Uterus (tissue), 4 donors: ENCODE data around the gene GABPB2. TPM values are rescaled to one million over a fixed set of nuclear protein-coding genes. Genes with fewer than 3 reads are reported as not detected.

Experiments used
- DNase-seq, 2 donors: peaks; one replicate each; pipeline ENCODE4 v3.0.0-alpha.2; 2019 to 2020
- H3K27ac ChIP-seq, 2 donors: fragments of 200-600 bp; sonication (generic); 1 replicate in 1 of 2; 2 replicates in 1 of 2; pipeline ENCODE4 v1.5.1; 2016 to 2018
- H3K27me3 ChIP-seq, 2 donors: fragments of 200-600 bp; sonication (generic); one replicate each; pipeline ENCODE4 v1.5.1; 2018 to 2019; ENCODE audit warnings: control low read depth in 1 of 2
- H3K36me3 ChIP-seq, 2 donors: fragments of 200-600 bp; sonication (generic); one replicate each; pipeline ENCODE4 v1.5.1; 2019; ENCODE audit warnings: control low read depth in 1 of 2
- H3K4me1 ChIP-seq, 2 donors: fragments of 200-600 bp; sonication (generic); one replicate each; pipeline ENCODE4 v1.5.1; 2018 to 2019; ENCODE audit warnings: control low read depth in 1 of 2
- H3K4me3 ChIP-seq, 2 donors: fragments of 200-600 bp; sonication (generic); 1 replicate in 1 of 2; 2 replicates in 1 of 2; pipeline ENCODE4 v1.5.1; 2018 to 2019; ENCODE audit warnings: mild to moderate bottlenecking in 1 of 2
- H3K9me3 ChIP-seq, 2 donors: fragments of 200-600 bp; sonication (generic); one replicate each; pipeline ENCODE4 v1.5.1; 2019; ENCODE audit warnings: control low read depth in 1 of 2
- POLR2A ChIP-seq, 2 donors: fragments of 450-650 bp; IDR thresholded peaks; one replicate each; pipeline ENCODE4 v1.6.1; 2016; ENCODE audit warnings: antibody characterized with exemption in 2 of 2, mild to moderate bottlenecking in 1 of 2, moderate library complexity in 1 of 2
- intact Hi-C: fragments of 100-400 bp; cut with DNase I; formaldehyde crosslinking; loops from one replicate; pipeline ENCODE4 v1.15.1; 2023; ENCODE audit warnings: low total_unique reads
- total RNA-seq, 4 donors: library from RNA; depleted of rRNA in 3 of 4; stranded (reverse); fragments of >200 nt in 3 of 4; gene quantifications; one replicate each; pipeline versions ENCODE4 v1.1.0 to v1.2.4, GENCODE V29; 2014 to 2023
- TF ChIP-seq, protein P1 (sequence below), 4 experiments: fragments of 200-600 bp in 2 of 4; fragments of 450-650 bp in 2 of 4; sonication (generic) in 2 of 4; IDR thresholded peaks; one replicate each; pipeline ENCODE4 v1.5.1; 2016 to 2019; ENCODE audit warnings: antibody characterized with exemption in 4 of 4, mild to moderate bottlenecking in 2 of 4, moderate library complexity in 1 of 4
- donor health status: DM: yes; HTN: yes; CAD: no.

Gene GABPB2
- total RNA-seq, 4 donors from 2014 or later = 7.4 to 285 (median 21.2) TPM

DNA sequence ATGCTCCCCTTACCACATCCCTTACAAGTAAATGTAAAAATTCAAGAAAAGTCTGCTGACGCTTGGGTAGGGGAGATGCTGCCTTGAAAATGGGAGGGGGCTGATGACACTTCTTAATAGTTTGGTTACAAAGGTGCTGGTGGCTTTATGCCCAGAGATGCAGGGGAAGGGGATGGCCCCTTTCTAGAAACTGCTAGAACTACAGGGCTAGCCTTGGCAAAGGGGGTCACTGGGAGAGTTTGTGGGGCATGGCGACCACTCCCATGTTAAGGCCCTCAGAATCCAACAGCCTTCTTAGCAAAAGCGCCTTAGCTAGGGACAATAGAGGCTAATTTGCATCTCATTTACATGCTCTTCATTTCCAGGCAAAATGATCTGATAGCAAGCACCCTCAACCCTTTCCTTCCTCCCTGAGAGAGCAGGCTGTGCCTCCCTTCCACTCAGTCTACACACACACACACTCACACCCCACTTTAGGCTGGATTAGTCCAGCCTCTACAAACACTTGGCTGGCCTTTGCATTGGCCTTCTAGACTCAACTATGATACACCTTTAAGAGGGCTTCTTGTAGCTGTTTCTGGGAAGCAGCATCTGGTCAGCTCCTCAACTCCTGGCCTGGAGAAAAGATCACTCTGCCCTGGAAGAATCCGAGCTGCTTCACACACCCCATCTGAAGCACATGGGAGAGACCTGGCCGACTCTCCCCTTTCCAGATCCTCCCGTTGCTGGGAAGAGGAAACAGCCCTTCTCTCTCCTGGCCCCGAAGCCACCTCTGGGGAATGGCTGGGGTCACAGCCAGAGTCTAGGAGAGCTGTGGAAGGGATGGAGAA, 74.1 kb downstream of the GABPB2 start:
- DNase-seq = no peak
- no peak for TF ChIP-seq POLR2A (IDR thresholded peaks at IDR 0.05)
- TF ChIP-seq, protein P1, sequence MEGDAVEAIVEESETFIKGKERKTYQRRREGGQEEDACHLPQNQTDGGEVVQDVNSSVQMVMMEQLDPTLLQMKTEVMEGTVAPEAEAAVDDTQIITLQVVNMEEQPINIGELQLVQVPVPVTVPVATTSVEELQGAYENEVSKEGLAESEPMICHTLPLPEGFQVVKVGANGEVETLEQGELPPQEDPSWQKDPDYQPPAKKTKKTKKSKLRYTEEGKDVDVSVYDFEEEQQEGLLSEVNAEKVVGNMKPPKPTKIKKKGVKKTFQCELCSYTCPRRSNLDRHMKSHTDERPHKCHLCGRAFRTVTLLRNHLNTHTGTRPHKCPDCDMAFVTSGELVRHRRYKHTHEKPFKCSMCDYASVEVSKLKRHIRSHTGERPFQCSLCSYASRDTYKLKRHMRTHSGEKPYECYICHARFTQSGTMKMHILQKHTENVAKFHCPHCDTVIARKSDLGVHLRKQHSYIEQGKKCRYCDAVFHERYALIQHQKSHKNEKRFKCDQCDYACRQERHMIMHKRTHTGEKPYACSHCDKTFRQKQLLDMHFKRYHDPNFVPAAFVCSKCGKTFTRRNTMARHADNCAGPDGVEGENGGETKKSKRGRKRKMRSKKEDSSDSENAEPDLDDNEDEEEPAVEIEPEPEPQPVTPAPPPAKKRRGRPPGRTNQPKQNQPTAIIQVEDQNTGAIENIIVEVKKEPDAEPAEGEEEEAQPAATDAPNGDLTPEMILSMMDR (IDR thresholded peaks at IDR 0.05) = no peak
- intact Hi-C loops = no loop called here
- peaks cover 5 to 12% of the 10 kb centered on the region in 2 donors for H3K4me1 ChIP-seq
- H3K36me3 ChIP-seq = no peaks in the 10 kb centered on the region
- peak overlapping the region; percentile 93 to 98 for H3K4me3 ChIP-seq
- no peaks in the 10 kb centered on the region for H3K27me3 ChIP-seq
- H3K27ac ChIP-seq = peak overlapping the region; percentile 89
- H3K9me3 ChIP-seq = no peaks in the 10 kb centered on the region

DNA sequence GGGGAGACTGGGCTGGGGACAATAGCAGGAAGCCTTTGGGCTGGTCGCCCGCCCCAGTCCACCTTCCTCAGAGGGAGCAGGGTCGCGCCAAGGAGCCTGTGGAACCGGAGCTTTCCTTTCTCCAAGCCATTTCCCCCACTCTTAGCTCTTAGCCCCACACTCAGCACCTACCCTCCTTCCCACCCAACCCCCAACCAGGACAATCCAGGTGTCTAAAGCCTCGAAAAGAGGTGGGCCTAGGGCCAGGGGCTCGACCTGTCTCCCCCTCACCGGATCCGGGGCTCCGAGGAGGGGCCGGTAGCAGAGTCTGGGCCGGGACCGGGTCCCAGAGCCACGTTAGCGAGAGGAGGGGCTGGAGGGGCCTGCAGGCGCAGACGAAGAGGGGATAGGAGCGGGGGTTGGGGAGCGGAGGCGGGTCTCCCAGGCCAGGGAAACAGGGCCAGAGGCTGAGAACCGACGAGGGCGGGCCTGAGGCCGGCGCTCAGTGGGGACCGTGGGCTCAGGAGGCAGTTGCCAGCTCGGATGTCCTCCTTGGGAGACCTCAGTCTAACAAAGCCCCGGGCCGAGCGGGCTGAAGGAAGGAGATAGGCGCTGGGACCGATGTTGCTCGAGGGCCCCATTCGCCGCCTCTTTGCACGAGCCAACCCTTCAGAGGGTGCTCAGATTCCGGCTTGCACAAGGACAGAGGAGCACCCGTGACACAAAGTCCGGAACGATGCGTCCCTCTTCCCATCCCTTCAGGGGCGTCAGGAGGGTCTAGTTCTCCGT, 74.9 kb downstream of the GABPB2 start:
- H3K9me3 ChIP-seq = no peaks in the 10 kb centered on the region
- peak overlapping the region; percentile 93 to 98 for H3K4me3 ChIP-seq
- peak overlapping the region; percentile 89 for H3K27ac ChIP-seq
- no peak for DNase-seq
- H3K36me3 ChIP-seq = no peaks in the 10 kb centered on the region
- intact Hi-C loops = no loop called here
- TF ChIP-seq, protein P1 (IDR thresholded peaks at IDR 0.05) = no peak
- TF ChIP-seq POLR2A (IDR thresholded peaks at IDR 0.05) = no peak
- peaks cover 5 to 12% of the 10 kb centered on the region in 2 donors for H3K4me1 ChIP-seq
- H3K27me3 ChIP-seq = no peaks in the 10 kb centered on the region

DNA sequence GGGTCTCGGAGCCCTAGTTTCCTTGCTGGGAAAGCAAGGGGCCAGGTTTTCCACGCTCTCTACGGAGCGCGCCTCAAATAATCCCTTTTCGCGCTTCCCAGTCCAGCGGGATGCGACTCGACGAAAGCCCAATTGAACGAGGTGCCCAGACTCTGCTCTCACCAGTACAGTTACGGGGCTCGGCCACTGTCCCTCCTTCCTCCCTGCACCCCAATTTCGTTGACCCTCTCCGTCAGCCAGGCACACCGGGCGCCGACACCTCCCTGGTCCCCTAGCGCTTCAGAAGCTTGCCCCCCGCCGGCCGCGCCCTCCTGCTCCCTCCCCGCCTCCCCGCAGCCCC, 75.5 kb downstream of the GABPB2 start:
- intact Hi-C loops = no loop called here
- peak overlapping the region; percentile 89 for H3K27ac ChIP-seq

GRCh38 chr1:151146412-151147131, 76.0 kb downstream of the GABPB2 start, which contains the start of gene SEMA6C:
Gene SEMA6C (minus strand): TSS chr1:151146631. CDS start chr1:151142621, 4,010 bp downstream.
- Histone ChIP-seq H3K9me3 (no peaks in the 10 kb centered on the region), H3K27ac (peak within 1 kb of the TSS; percentile 89), H3K4me1 (peaks cover 5 to 12% of the 10 kb centered on the region in 2 donors), H3K27me3 (no peaks in the 10 kb centered on the region), H3K36me3 (no peaks in the 10 kb centered on the region), H3K4me3 (peak within 1 kb of the TSS; percentile 93 to 98)
- intact Hi-C loops = no loop called here
- peak; percentile 95 to 96 for DNase-seq
- peak; percentile 89 to 94 for TF ChIP-seq POLR2A (IDR thresholded peaks at IDR 0.05)
- TF ChIP-seq, protein P1 (IDR thresholded peaks at IDR 0.05) = no peak

More for the DNA sequence above, 75.5 kb downstream of the GABPB2 start:
- no peaks in the 10 kb centered on the region for H3K27me3 ChIP-seq
- no peak for TF ChIP-seq POLR2A (IDR thresholded peaks at IDR 0.05)
- TF ChIP-seq, protein P1 (IDR thresholded peaks at IDR 0.05) = no peak
- H3K36me3 ChIP-seq = no peaks in the 10 kb centered on the region
- peak overlapping the region; percentile 93 to 98 for H3K4me3 ChIP-seq
- no peaks in the 10 kb centered on the region for H3K9me3 ChIP-seq
- no peak for DNase-seq
- H3K4me1 ChIP-seq = peaks cover 5 to 12% of the 10 kb centered on the region in 2 donors
